H1 (cell line): ENCODE data around the gene RPS5. TPM values are rescaled to one million over a fixed set of nuclear protein-coding genes. Genes with fewer than 3 reads are reported as not detected.

Source experiments
- CTCF ChIA-PET: fragments of 300-600 bp; sonication (Branson Sonifier 250); formaldehyde crosslinking; loops from one replicate; lab custom pipeline; 2021; ENCODE audit not compliant: partially characterized antibody; lab: Charles Lee
- POLR2A ChIA-PET: fragments of 300-600 bp; sonication (Branson Sonifier 250); formaldehyde crosslinking; loops from one replicate; lab custom pipeline; 2021; ENCODE audit warnings: inconsistent platforms; ENCODE audit not compliant: partially characterized antibody; lab: Charles Lee
- DNase-seq, 2 experiments: peaks; one replicate each; pipeline versions ENCODE4 v3.0.0 to v3.0.0-alpha.2; 2010 to 2022; ENCODE audit warnings: low spot score in 2 of 2, low read depth in 1 of 2, mixed read lengths in 1 of 2
- FAIRE-seq: peaks from 2 replicates; lab custom pipeline; 2011; peaks lifted over from hg19 to GRCh38; lab: Jason Lieb, UNC
- H2AFZ ChIP-seq: 2 replicates; pipeline ENCODE4 v1.8.1; 2012; ENCODE audit warnings: low read length, inconsistent platforms
- H2AK5ac ChIP-seq: 2 replicates; pipeline ENCODE4 v1.6.1; 2013; ENCODE audit warnings: low read depth, low read length
- H2BK120ac ChIP-seq: replicated peaks from 2 replicates; pipeline ENCODE3; 2013; ENCODE audit warnings: low read depth, low read length, inconsistent platforms
- H2BK12ac ChIP-seq: 2 replicates; pipeline ENCODE4 v1.6.1; 2013; ENCODE audit warnings: low read depth, low read length
- H2BK15ac ChIP-seq: 2 replicates; pipeline ENCODE4 v1.6.1; 2013; ENCODE audit warnings: low read length
- H2BK20ac ChIP-seq: 2 replicates; pipeline ENCODE4 v1.6.1; 2013; ENCODE audit warnings: low read length
- H2BK5ac ChIP-seq: 2 replicates; pipeline ENCODE4 v1.6.1; 2013; ENCODE audit warnings: low read depth, low read length
- H3K14ac ChIP-seq: 2 replicates; pipeline ENCODE4 v1.6.1; 2013; ENCODE audit warnings: inconsistent platforms; ENCODE audit not compliant: insufficient read length
- H3K18ac ChIP-seq: 2 replicates; pipeline ENCODE4 v1.6.1; 2013; ENCODE audit warnings: low read length; ENCODE audit errors: extremely low read depth
- H3K23ac ChIP-seq: 2 replicates; pipeline ENCODE4 v1.6.1; 2013; ENCODE audit warnings: inconsistent platforms; ENCODE audit not compliant: insufficient read length
- H3K23me2 ChIP-seq: 2 replicates; pipeline ENCODE4 v1.6.1; 2013; ENCODE audit warnings: low read depth, low read length
- H3K27ac ChIP-seq: 2 replicates; pipeline ENCODE4 v1.6.1; 2011; ENCODE audit warnings: low read depth, low read length, inconsistent platforms
- H3K27me3 ChIP-seq, 4 experiments: replicated peaks in 1 of 4; 1 replicate in 1 of 4; 2 replicates in 3 of 4; pipeline versions ENCODE4 v1.6.1 to v1.8.1; 2011 to 2013; ENCODE audit warnings: low read length in 3 of 4, mild to moderate bottlenecking in 3 of 4, inconsistent platforms in 2 of 4, mixed read lengths in 2 of 4, moderate library complexity in 1 of 4; ENCODE audit not compliant: control insufficient read depth in 3 of 4, insufficient read depth in 3 of 4; ENCODE audit errors: extremely low read depth in 1 of 4
- H3K36me3 ChIP-seq, 4 experiments: 2 replicates each; pipeline versions ENCODE4 v1.6.1 to v1.8.1; 2011 to 2013; ENCODE audit warnings: mild to moderate bottlenecking in 4 of 4, low read length in 3 of 4, moderate library complexity in 2 of 4, control low read depth in 1 of 4, inconsistent platforms in 1 of 4; ENCODE audit not compliant: insufficient read depth in 4 of 4, control insufficient read depth in 2 of 4
- H3K4ac ChIP-seq: replicated peaks from 2 replicates; pipeline ENCODE3; 2013; ENCODE audit warnings: low read length, low read depth, mixed read lengths, inconsistent platforms; ENCODE audit not compliant: insufficient read length
- H3K4me1 ChIP-seq, 4 experiments: replicated peaks in 1 of 4; 1 replicate in 1 of 4; 2 replicates in 3 of 4; pipeline versions ENCODE4 v1.6.1 to v1.8.1; 2011 to 2013; ENCODE audit warnings: low read length in 3 of 4, inconsistent platforms in 2 of 4, mixed read lengths in 1 of 4; ENCODE audit not compliant: insufficient read depth in 4 of 4, control insufficient read depth in 3 of 4
- H3K4me2 ChIP-seq, 2 experiments: 2 replicates each; pipeline versions ENCODE4 v1.6.1 to v1.8.1; 2011 to 2013; ENCODE audit warnings: low read depth in 2 of 2, low read length in 2 of 2, control low read depth in 1 of 2, inconsistent platforms in 1 of 2, mild to moderate bottlenecking in 1 of 2; ENCODE audit not compliant: insufficient read depth in 1 of 2
- H3K4me3 ChIP-seq, 4 experiments: fragments of 200-600, 300-600 bp in 1 of 4; sonication (generic), shearing (Covaris generic), sonication (Bioruptor Twin) in 1 of 4; 2 replicates each; pipeline versions ENCODE4 v1.5.1 to v1.8.1; 2011 to 2016; ENCODE audit warnings: low read length in 4 of 4, low read depth in 3 of 4, control low read depth in 2 of 4, inconsistent platforms in 2 of 4, mild to moderate bottlenecking in 2 of 4, mixed read lengths in 1 of 4, moderate library complexity in 1 of 4; ENCODE audit not compliant: insufficient read depth in 2 of 4; ENCODE audit errors: extremely low read depth in 1 of 4
- H3K56ac ChIP-seq: replicated peaks from 2 replicates; pipeline ENCODE3; 2013; ENCODE audit warnings: low read depth, mild to moderate bottlenecking, mixed read lengths, low read length, inconsistent platforms; ENCODE audit not compliant: insufficient read length
- H3K79me1 ChIP-seq: 2 replicates; pipeline ENCODE4 v1.6.1; 2013; ENCODE audit warnings: low read depth, low read length, control low read depth
- H3K79me2 ChIP-seq, 2 experiments: 2 replicates each; pipeline versions ENCODE4 v1.6.1 to v1.8.1; 2012 to 2013; ENCODE audit warnings: low read length in 2 of 2, mild to moderate bottlenecking in 2 of 2, inconsistent platforms in 1 of 2; ENCODE audit not compliant: insufficient read depth in 2 of 2, control insufficient read depth in 1 of 2
- H3K9ac ChIP-seq, 4 experiments: replicated peaks in 1 of 4; 1 replicate in 1 of 4; 2 replicates in 3 of 4; pipeline versions ENCODE4 v1.6.1 to v1.8.1; 2011 to 2013; ENCODE audit warnings: low read depth in 3 of 4, low read length in 3 of 4, control low read depth in 2 of 4, mild to moderate bottlenecking in 2 of 4, moderate library complexity in 2 of 4, inconsistent platforms in 1 of 4; ENCODE audit errors: extremely low read depth in 1 of 4
- H3K9me3 ChIP-seq, 2 experiments: 2 replicates each; pipeline versions ENCODE4 v1.6.1 to v1.8.1; 2012 to 2013; ENCODE audit warnings: mild to moderate bottlenecking in 2 of 2, moderate library complexity in 2 of 2, control low read depth in 1 of 2, inconsistent platforms in 1 of 2, low read depth in 1 of 2, low read length in 1 of 2, mixed read lengths in 1 of 2; ENCODE audit not compliant: insufficient read depth in 2 of 2
- H4K20me1 ChIP-seq, 2 experiments: replicated peaks in 1 of 2; 2 replicates each; pipeline versions ENCODE3 to v1.8.1; 2011 to 2013; ENCODE audit warnings: inconsistent platforms in 2 of 2, low read length in 2 of 2, mild to moderate bottlenecking in 1 of 2; ENCODE audit not compliant: insufficient read depth in 2 of 2, control insufficient read depth in 1 of 2
- H4K5ac ChIP-seq: 2 replicates; pipeline ENCODE4 v1.6.1; 2013; ENCODE audit warnings: low read length, low read depth, mixed read lengths, inconsistent platforms; ENCODE audit not compliant: insufficient read length
- H4K8ac ChIP-seq: 2 replicates; pipeline ENCODE4 v1.8.0; 2013; ENCODE audit warnings: mild to moderate bottlenecking, moderate library complexity, low read length, inconsistent platforms; ENCODE audit not compliant: insufficient read depth; ENCODE audit errors: extremely low read depth
- H4K91ac ChIP-seq: replicated peaks from 2 replicates; pipeline ENCODE3; 2013; ENCODE audit warnings: low read length, mixed read lengths, inconsistent platforms; ENCODE audit not compliant: insufficient read length
- GTF2F1 ChIP-seq: IDR thresholded peaks from 2 replicates; pipeline ENCODE4 v1.6.1; 2012; ENCODE audit warnings: low read depth, low read length, improper control_type of control experiment, borderline replicate concordance
- JUN ChIP-seq: IDR thresholded peaks from 2 replicates; pipeline ENCODE4 v1.6.1; 2011; ENCODE audit warnings: low read depth, mild to moderate bottlenecking, improper control_type of control experiment, low read length
- POLR2A ChIP-seq, 2 experiments: IDR thresholded peaks; 1 replicate in 1 of 2; 2 replicates in 1 of 2; pipeline ENCODE4 v1.6.1; 2011; ENCODE audit warnings: low read depth in 2 of 2, low read length in 2 of 2, mild to moderate bottlenecking in 2 of 2; ENCODE audit errors: control extremely low read depth in 1 of 2
- RBBP5 ChIP-seq: IDR thresholded peaks from 2 replicates; pipeline ENCODE4 v1.7.1; 2012; ENCODE audit warnings: low read depth, mild to moderate bottlenecking, inconsistent platforms, low read length, moderate library complexity, borderline replicate concordance
- SRF ChIP-seq: IDR thresholded peaks from 2 replicates; pipeline ENCODE4 v1.6.1; 2011; ENCODE audit warnings: mild to moderate bottlenecking, low read depth, low read length, moderate library complexity
- WGBS, 2 experiments: shearing (Covaris generic) in 1 of 2; methylation state at CpG; one replicate each; pipeline versions ENCODE4 v1.1.6 to v1.1.7; 2013 to 2015; ENCODE audit warnings: low lambda C conversion rate in 2 of 2, mixed read lengths in 2 of 2, inconsistent platforms in 1 of 2, low coverage in 1 of 2, missing lambda C conversion rate in 1 of 2; ENCODE audit not compliant: insufficient replicate concordance in 2 of 2, insufficient coverage in 1 of 2, insufficient read length in 1 of 2; ENCODE audit errors: extremely low coverage in 1 of 2, missing lambda C conversion rate in 1 of 2; 5-methylcytosine and 5-hydroxymethylcytosine counted together
- polyA plus RNA-seq, 7 experiments: library from polyadenylated mRNA; depleted of rRNA in 3 of 7; stranded (reverse) in 5 of 7; unstranded in 2 of 7; fragments of >200 nt in 5 of 7; fragments of 200-250 nt in 2 of 7; gene quantifications; 1 replicate in 5 of 7; 2 replicates in 1 of 7; 4 replicates in 1 of 7; pipeline versions ENCODE4 v1.2.1 to v1.2.3, GENCODE V29; 2011 to 2013; ENCODE audit warnings: missing spikeins in 2 of 7, mixed read lengths in 2 of 7
- total RNA-seq: library from RNA; stranded (reverse); fragmentation: NEBNext Ultra II Directional; extraction: Animal tissue kit (Norgen Biotek cat#: 25700); gene quantifications from 2 replicates; pipeline ENCODE4 v1.2.1, GENCODE V29; 2021
- TF ChIP-seq, protein P1 (sequence below): IDR thresholded peaks from 2 replicates; pipeline ENCODE4 v1.6.1; 2011; ENCODE audit warnings: low read depth, mild to moderate bottlenecking, low read length; ENCODE audit not compliant: insufficient read depth

RPS5 gene
- total and polyA plus RNA-seq, 2 of the 8 experiments (the other 6 are each of a cell fraction or from before 2014, with no cell fraction given), result 1,557 to 5,731 TPM

DNA sequence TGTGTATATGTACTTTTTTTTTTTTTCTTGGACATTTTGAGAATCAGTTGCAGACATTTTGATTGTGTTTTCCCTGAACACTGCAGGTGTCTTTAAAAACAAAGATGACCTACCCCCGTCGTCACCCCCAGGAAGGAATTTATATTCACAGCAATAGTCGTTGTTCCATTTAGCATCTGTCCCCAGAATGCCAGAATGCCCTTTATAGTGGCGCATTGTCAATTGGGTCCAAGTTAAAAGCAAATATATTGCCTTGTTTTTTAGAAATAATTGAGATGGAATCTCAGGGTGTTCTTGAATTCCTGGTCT is 6.6 kb downstream of the RPS5 start:
- Histone ChIP-seq H3K4ac (no peak overlapping the region), H3K23me2 (peaks cover 7% of the 10 kb centered on the region; the same call in 1 of the 2 replicates), H3K56ac (no peak overlapping the region), H4K8ac (no peak overlapping the region), H3K23ac (no peak overlapping the region), H3K4me2 (no peak overlapping the region), H2BK12ac (no peak overlapping the region), H3K9me3 (no peaks in the 10 kb centered on the region), H4K5ac (no peak overlapping the region), H3K9ac (no peak overlapping the region), H3K18ac (no peak overlapping the region), H3K27me3 (peaks cover 3 to 13% (median 11%) of the 10 kb centered on the region in 4 experiments; a peak in 6 of 7 replicates), H2BK5ac (no peak overlapping the region), H2AFZ (no peak overlapping the region), H3K14ac (no peak overlapping the region), H2BK20ac (no peak overlapping the region), H3K4me1 (peaks cover 0 to 20% (median 12%) of the 10 kb centered on the region in 4 experiments; a peak in 5 of 7 replicates), H3K36me3 (peaks cover 19 to 51% (median 40%) of the 10 kb centered on the region in 4 experiments), H3K27ac (no peak overlapping the region), H4K20me1 (peaks cover 14 to 19% of the 10 kb centered on the region in 2 experiments), H2BK15ac (no peak overlapping the region), H3K79me2 (peaks cover 0 to 25% of the 10 kb centered on the region in 2 experiments; a peak in 2 of 4 replicates), H2AK5ac (no peak overlapping the region), H4K91ac (no peak overlapping the region), H2BK120ac (no peak overlapping the region), H3K79me1 (0 out of 2 replicates have a peak, but pooled peaks cover 2% of the 10 kb centered on the region), H3K4me3 (no peak overlapping the region)
- DNase-seq (no peak), FAIRE-seq (no peak)
- POLR2A ChIA-PET, result no interaction called here
- CTCF ChIA-PET, result no interaction called here
- WGBS, 2 experiments, result 90% methylated on average over 4 of the region's 4 CpGs; no CpG with 5 or more reads in 1 of the 2 experiments
- TF ChIP-seq RBBP5 (no peak), SRF (no peak), GTF2F1 (no peak), JUN (no peak), POLR2A (IDR thresholded peaks at IDR 0.05; ENCODE audit: control extremely low read depth in 1 of 2, low read depth in 2 of 2, low read length in 2 of 2) (no peak)
- TF ChIP-seq, protein P1, sequence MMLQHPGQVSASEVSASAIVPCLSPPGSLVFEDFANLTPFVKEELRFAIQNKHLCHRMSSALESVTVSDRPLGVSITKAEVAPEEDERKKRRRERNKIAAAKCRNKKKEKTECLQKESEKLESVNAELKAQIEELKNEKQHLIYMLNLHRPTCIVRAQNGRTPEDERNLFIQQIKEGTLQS, result no peak
